Measurements from ENCODE around the gene TRIM27.

GRCh38 chr6:28953585-28954258 is 29.9 kb upstream of the TRIM27 start:
- TF ChIP-seq CTCF (IDR thresholded peaks at IDR 0.05; ENCODE audit: low read depth, low read length) (no peak), POLR2A (IDR thresholded peaks at IDR 0.05; ENCODE audit: extremely low read depth, insufficient read length) (no peak)

Data from NB4 (cell line).